GM10266 (cell line): ENCODE results near the gene ELOVL5.

ENCODE experiments used
- DNase-seq: peaks from one replicate; pipeline ENCODE4 v3.0.0; 2012; ENCODE audit errors: extremely low spot score
- TF ChIP-seq, protein P1 (sequence below): IDR thresholded peaks from 2 replicates; pipeline ENCODE4 v1.5.1; 2012; ENCODE audit warnings: mild to moderate bottlenecking, low read depth; ENCODE audit not compliant: control insufficient read depth, insufficient read depth; ENCODE audit errors: missing control alignments

ELOVL5 gene

DNA sequence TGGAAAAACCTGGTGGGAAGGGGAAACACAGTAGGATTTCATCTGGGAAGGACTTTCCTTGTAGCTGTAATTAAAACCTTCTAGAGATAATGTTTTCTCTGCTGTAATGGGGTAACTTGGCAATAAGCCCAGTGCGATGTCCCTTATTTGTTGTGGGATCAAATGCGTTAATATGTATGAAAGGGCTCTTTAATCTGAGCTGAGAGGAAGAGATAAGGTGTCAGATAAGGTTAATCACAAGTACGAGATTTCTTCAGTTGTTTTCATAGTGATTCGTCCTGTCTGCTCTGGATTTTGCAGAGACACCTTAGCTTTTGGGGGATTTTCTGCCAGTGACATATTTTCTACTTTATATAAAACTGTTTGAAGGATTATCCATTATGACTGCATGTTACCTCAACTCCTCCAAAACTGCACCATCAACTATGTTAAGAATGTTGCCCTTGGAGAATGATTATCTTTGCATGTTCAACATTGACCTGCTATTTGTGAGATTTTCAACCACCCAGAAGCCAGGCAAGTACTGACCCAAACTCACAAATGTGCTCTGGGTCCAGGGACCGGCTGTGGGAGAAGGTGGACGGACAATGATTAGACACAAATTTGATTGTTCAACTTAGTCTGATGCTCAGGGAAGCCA, 21.2 kb upstream of the ELOVL5 start:
- TF ChIP-seq, protein P1, sequence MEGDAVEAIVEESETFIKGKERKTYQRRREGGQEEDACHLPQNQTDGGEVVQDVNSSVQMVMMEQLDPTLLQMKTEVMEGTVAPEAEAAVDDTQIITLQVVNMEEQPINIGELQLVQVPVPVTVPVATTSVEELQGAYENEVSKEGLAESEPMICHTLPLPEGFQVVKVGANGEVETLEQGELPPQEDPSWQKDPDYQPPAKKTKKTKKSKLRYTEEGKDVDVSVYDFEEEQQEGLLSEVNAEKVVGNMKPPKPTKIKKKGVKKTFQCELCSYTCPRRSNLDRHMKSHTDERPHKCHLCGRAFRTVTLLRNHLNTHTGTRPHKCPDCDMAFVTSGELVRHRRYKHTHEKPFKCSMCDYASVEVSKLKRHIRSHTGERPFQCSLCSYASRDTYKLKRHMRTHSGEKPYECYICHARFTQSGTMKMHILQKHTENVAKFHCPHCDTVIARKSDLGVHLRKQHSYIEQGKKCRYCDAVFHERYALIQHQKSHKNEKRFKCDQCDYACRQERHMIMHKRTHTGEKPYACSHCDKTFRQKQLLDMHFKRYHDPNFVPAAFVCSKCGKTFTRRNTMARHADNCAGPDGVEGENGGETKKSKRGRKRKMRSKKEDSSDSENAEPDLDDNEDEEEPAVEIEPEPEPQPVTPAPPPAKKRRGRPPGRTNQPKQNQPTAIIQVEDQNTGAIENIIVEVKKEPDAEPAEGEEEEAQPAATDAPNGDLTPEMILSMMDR, result no peak
- DNase-seq, result no peak

DNA sequence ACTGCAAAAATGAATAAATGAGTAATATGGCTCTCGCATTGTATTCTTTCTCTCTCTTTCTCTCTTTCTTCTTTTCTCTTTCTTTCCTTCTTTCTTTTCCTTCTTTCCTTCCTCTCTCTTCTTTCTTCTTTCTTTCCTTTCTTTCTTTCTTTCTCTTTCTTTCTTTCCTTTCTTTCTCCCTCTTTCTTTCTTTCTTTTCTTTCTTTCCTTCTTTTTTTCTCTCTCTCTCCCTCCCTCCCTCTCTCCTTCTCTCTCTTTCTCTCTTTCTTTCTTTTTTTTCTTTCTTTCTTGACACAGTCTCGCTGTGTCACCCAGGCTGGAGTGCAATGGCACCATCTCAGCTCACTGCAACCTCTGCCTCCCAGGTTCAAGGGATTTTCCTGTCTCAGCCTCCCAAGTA, 20.3 kb upstream of the ELOVL5 start:
- TF ChIP-seq, protein P1, result no peak
- DNase-seq, result no peak

DNA sequence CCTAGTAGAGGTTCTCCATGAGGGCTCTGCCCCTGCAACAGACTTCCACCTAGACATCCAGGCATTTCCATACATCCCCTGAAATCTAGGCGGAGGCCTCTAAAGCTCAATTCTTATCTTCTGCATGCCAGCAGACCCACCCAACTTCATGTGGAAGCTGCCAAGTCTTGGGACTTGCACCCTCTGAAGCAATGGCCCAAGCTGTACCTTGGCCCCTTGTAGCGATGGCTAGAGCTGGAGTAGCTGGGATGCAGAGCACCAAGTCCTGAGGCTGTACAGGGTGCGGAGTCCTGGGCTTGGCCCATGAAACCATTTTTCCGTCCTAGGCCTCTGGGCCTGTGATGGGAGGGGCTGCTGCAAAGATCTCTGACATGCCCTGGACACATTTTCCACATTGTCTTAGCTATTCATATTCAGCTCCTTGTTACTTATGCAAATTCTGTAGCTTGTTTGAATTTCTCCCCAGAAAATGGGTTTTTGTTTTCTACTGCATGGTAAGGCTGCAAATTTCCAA, 17.4 kb upstream of the ELOVL5 start:
- TF ChIP-seq, protein P1, result no peak
- DNase-seq, result no peak

DNA sequence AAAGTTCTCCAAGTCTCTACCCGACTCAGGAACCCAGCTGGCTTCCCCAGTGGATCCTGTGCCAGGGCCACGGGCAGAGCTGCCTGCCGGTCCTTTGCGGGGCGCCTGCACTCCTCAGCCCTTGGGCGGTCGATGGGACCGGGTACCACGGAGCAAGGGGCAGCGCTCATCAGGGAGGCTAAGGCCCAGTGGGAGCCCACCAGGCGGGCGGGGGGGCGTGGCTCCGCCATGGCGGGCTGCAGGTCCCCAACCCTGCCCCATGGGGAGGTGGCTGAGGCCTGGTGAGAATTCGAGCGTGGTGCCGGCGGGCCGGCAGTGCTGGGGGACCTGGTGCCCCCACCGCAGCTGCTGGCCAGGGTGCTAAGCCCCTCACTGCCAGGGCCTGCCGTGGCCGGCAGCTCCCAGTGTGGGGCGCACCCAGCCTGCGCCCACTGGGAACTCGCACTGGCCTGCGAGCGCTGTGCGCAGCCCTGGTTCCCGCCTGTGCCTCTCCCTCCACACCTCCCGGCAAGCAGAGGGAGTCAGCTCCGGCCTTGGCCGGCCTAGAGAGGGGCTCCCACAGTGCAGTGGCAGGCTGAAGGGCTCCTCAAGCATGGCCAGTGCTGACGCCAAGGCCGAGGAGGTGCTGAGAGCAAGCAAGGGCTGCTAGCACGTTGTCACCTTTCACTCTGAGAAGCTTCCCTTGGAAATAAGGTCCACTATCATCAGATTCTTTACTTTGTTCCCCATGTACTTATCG, 14.8 kb upstream of the ELOVL5 start:
- TF ChIP-seq, protein P1, result no peak

DNA sequence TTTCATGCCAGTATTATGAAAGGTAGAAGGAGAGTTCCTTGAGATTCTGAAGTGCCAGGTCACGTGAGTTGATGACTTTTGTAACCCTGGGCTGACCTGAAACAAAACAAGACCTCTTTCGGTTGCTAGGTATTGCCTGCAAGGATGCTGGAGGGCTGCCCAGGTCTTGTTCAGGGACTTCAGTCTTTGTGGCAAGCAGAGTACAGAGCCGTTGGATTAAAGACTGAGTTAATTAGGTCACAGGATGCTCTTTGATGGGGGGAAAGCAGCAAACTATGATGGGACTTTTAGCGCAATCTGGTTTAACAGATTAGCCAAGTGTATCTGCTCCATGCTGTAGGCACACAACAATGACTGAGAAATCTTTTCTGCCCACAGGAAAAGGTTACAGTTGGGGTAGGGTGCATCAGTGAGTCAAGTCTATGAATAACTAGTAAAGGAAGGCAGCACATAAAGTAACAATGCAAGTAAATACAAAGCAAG, 12.8 kb upstream of the ELOVL5 start:
- DNase-seq, result peak; percentile 38
- TF ChIP-seq, protein P1, result no peak

More for the DNA sequence above, 14.8 kb upstream of the ELOVL5 start:
- no peak for DNase-seq

DNA sequence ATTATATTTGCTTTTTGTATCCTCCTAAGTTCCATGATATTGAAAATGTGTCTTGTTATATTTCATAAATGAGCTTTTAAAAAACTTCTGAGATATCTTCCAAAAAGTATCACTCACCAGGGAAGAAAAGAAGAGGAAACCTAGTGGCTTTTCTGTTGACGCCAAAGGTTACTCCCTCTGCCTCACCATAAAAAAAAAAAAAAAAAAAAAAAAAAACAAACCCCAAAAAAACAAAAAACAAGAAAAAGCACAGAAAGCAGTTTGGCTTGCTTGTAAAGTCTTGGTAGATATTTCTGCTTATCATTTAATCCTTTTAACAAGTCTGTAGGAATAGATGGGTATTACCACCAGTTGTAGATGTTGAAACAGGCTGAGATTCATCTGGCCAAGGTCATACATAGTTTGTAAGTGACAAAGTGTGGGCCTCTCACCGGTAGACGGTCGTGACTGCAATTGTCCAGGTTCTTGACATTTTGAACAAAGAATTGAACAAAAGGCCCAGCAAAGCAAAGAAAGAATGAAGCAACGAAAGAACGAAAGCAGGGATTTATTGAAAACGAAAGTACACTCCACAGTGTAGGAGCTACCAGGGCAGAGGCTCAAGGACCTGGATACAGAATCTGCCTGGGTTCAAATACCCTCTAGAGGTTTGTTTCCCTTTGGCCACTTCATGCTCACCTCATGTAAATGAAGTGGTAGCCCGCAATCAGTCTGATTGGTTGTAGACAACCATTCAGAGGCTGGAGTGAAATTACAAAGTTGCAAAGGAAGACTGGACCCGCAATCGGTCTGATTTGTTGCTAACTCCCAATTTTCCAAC, 11.6 kb upstream of the ELOVL5 start:
- TF ChIP-seq, protein P1, result no peak
- DNase-seq, result peak; percentile 39
